Activated CD4-positive, alpha-beta T cell treated with anti-CD3 and anti-CD28 coated beads for 1 hour (primary cell): ENCODE results near the gene NREP.

Experiments used
- DNase-seq: peaks from one replicate; pipeline ENCODE4 v3.0.0-alpha.2; 2020

NREP gene

DNA sequence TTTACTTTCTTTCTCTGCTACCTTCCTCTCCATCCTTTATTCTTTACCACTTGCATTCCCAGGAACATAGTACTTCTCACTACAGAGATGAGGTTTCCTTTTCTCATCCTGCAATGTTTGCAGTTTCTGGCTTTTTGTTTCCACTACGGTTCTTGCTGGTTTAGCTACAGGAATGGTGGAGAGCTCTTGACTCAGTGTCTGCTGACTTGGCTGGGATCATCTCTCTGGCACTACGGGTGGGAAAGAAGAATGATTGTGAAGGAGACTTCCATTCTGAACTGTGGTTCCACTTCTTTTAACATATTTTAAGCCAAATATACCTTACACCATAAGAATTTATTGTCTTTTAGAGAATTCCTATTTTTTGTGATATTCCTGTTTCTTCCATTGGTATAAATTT, 65.1 kb downstream of the NREP start:
- no peak for DNase-seq

- no peak for DNase-seq
Observed at GRCh38 chr5:111691508-111691907, 65.5 kb downstream of the NREP start.

DNA sequence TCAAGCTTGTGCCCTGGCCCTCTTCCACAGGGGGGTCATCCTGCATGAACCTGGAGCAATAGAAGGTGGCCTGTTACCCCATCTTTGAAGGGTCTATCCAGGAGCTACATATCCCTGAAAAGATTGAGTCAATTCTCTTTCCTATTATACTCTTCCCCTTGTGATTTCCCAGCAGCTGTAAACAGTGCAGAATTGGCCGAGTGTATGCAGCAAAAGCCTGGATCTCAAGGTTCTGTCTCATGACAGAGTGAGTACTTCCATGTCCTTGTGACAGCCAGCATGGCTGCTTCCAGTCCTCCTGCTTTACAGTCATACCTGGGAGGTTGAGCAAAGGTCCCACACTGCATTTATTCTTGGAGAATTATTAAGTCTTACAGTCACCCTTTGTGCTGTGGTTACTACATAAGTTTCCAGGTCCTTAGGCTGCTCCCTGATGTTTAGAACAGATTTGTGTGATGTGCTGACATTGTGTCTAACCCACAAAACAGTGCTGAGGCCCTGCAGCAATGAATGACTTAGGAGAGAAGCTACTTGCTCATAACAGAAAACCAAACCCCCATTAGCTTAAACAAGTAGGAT, 67.5 kb downstream of the NREP start:
- no peak for DNase-seq

DNA sequence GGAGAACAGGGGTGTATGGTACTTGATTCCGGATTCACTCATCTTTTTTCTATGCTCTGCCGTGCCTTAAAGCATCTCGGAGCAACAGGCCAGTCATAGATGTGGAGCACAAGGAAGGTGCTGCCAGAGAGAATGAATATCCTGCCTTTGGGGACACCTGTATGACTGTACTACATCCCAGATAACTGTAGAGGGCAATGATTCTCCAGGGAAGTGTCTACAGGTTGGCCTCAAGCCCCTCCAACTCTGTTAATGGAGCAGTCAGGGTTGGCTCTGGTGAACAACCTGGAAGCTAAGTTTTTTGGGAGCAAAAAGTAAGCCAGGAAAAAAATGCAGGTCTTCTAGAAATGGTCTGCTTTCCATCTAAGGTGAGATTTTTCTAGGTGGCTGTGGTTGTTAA, 71.0 kb downstream of the NREP start:
- DNase-seq = no peak

- no peak for DNase-seq
Observed at GRCh38 chr5:111682641-111683040, 74.4 kb downstream of the NREP start.

- DNase-seq = no peak
Observed at GRCh38 chr5:111682121-111682520, 74.9 kb downstream of the NREP start.

GRCh38 chr5:111681414-111682120, 75.4 kb downstream of the NREP start:
- no peak for DNase-seq

DNA sequence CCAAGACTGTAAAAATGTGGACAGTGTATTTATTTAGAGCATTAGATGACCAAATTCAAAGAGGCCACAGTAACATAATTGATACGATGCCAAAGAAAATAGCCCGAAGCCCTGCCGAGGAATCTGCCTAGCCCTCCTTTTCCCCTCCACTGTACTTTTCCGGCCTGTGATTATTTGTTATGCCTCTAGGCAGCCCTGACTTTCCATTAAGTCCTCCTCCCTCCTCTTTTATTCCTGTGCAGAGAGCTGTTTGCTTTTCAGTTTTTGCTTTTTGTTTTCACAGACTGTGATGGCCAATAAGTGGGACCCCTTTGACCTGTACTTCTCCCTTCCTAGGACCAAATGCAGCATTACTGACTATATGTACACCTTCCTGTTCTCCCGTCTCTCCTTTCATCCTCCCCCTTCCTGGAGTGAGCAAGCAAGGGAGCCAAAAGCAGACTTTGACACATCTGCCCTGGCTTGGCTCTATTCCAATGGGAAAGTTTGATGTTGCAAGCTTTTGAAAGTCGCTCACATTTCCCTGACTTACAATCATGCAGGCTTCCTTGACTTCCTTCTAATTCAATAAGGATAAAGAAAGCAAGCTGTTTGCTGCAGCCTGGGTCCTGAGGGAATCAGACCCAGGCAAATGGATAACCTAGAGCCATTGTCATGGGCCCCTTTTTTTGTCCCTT, 76.1 kb downstream of the NREP start:
- DNase-seq = no peak

GRCh38 chr5:111679611-111680010, 77.4 kb downstream of the NREP start:
- DNase-seq = no peak
